Breast epithelium (tissue), 4 donors: Measurements from ENCODE around the gene HTR2A. TPM values are rescaled to one million over a fixed set of nuclear protein-coding genes. Genes with fewer than 3 reads are reported as not detected.

Source experiments
- DNase-seq, 2 donors: peaks; one replicate each; pipeline ENCODE4 v3.0.0-alpha.2; 2019; ENCODE audit warnings: low spot score in 2 of 2
- H3K27ac ChIP-seq, 2 donors: fragments of 200-600 bp; sonication (generic) in 1 of 2; one replicate each; pipeline ENCODE4 v1.5.1; 2016 to 2019; ENCODE audit warnings: mild to moderate bottlenecking in 1 of 2
- H3K27me3 ChIP-seq, 2 donors: fragments of 200-600 bp; sonication (generic) in 1 of 2; one replicate each; pipeline versions ENCODE4 v1.5.1 to v1.6.0; 2017 to 2019; ENCODE audit warnings: control low read depth in 1 of 2, mild to moderate bottlenecking in 1 of 2
- H3K36me3 ChIP-seq: fragments of 200-600 bp; one replicate; pipeline ENCODE4 v1.5.1; 2019
- H3K4me1 ChIP-seq, 2 donors: fragments of 200-600 bp; sonication (generic); one replicate each; pipeline ENCODE4 v1.5.1; 2016 to 2019; ENCODE audit warnings: control low read depth in 1 of 2
- H3K4me3 ChIP-seq, 3 donors: fragments of 200-600 bp; sonication (generic); 1 replicate in 2 of 3; 2 replicates in 1 of 3; pipeline ENCODE4 v1.5.1; 2016 to 2019; ENCODE audit warnings: mild to moderate bottlenecking in 3 of 3, moderate library complexity in 2 of 3
- H3K9me3 ChIP-seq, 2 donors: fragments of 200-600 bp; sonication (generic) in 1 of 2; one replicate each; pipeline ENCODE4 v1.5.1; 2016 to 2019; ENCODE audit warnings: control low read depth in 1 of 2
- CTCF ChIP-seq, 3 donors: fragments of 450-650 bp; IDR thresholded peaks; one replicate each; pipeline ENCODE4 v1.5.1; 2016 to 2017; ENCODE audit warnings: antibody characterized with exemption in 3 of 3, mild to moderate bottlenecking in 3 of 3, moderate library complexity in 3 of 3
- POLR2A ChIP-seq: fragments of 450-650 bp; IDR thresholded peaks from one replicate; pipeline ENCODE4 v1.6.1; 2016; ENCODE audit warnings: antibody characterized with exemption, mild to moderate bottlenecking, moderate library complexity
- POLR2AphosphoS5 ChIP-seq, 3 donors: sonication (generic); formaldehyde crosslinking; IDR thresholded peaks; one replicate each; pipeline ENCODE4 v1.6.1; 2017; ENCODE audit warnings: antibody characterized with exemption in 3 of 3
- intact Hi-C: fragments of 100-400 bp; cut with DNase I; formaldehyde crosslinking; loops from one replicate; pipeline ENCODE4 v1.15.1; 2023; ENCODE audit warnings: low total_unique reads
- total RNA-seq, 3 donors: library from RNA; depleted of rRNA; stranded (reverse); fragments of >200 nt; gene quantifications; one replicate each; pipeline ENCODE4 v1.1.0, GENCODE V29; 2016

HTR2A gene
- total RNA-seq, 3 donors from 2014 or later: 0.32 to 1.2 (median 0.33) TPM

DNA sequence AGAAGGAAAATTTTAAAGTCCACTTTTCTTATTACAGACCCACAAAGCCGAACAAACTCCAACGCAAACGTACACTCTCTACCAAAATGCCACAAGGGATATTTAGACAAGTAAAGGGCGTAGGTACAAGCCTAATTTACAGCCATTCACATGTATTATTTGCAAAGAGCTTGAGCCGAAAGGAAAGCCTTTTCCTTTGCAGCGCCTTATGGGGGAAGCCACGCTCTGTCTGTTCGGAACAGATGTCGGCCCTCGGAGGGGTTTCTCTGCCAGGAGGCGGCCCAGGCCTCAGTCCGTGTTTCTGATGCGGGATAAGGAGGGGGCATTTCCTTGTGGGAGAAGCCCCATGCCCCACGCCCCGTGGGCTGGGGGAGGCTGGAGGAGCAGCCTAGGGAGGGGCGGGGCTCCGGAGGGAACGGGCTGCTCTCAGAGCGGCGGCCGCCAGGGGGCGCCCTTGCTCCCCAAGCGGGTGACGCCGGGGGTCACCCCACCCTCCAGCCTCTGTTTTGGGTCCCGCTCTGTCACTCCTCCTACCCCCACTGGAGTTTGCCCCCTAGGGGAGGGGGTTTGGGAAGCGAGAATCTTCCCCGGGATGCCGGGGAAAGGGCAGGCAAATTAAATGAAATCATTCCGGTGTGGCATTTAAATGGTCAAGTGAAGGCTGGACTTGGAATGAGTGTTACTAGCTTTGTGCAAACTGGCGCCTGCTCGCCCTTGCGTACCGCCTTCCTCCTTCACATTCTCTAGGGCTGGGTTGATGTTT lies 2.9 kb downstream of the HTR2A start:
- Histone ChIP-seq H3K27ac (peak overlapping the region; percentile 73 to 83), H3K9me3 (no peaks in the 10 kb centered on the region), H3K4me1 (no peaks in the 10 kb centered on the region), H3K36me3 (no peaks in the 10 kb centered on the region), H3K4me3 (peak overlapping the region; percentile 46 to 73 (median 64)), H3K27me3 (no peaks in the 10 kb centered on the region)
- TF ChIP-seq CTCF (IDR thresholded peaks at IDR 0.05) (peak; percentile 78 to 86 (median 83)), POLR2AphosphoS5 (IDR thresholded peaks at IDR 0.05) (peak in 1 of 3 donors; percentile 8), POLR2A (no peak)
- intact Hi-C loops: no loop called here
- no peak for DNase-seq

- H3K9me3 ChIP-seq: no peaks in the 10 kb centered on the region
- no peaks in the 10 kb centered on the region for H3K4me1 ChIP-seq
- intact Hi-C loops: no loop called here
- TF ChIP-seq POLR2AphosphoS5 (IDR thresholded peaks at IDR 0.05) (no peak), POLR2A (no peak), CTCF (IDR thresholded peaks at IDR 0.05) (no peak)
- no peak for DNase-seq
- peak overlapping the region; percentile 46 to 73 (median 64) for H3K4me3 ChIP-seq
- peak overlapping the region in 1 of 2 donors; percentile 73 for H3K27ac ChIP-seq
- no peaks in the 10 kb centered on the region for H3K27me3 ChIP-seq
- no peaks in the 10 kb centered on the region for H3K36me3 ChIP-seq
These were observed 3.6 kb downstream of the HTR2A start for GRCh38 chr13:46893221-46893740.

GRCh38 chr13:46885018-46885417 lies 11.8 kb downstream of the HTR2A start:
- no peak overlapping the region for H3K4me3 ChIP-seq
- H3K9me3 ChIP-seq: no peaks in the 10 kb centered on the region
- TF ChIP-seq POLR2AphosphoS5 (IDR thresholded peaks at IDR 0.05) (no peak), CTCF (IDR thresholded peaks at IDR 0.05) (no peak), POLR2A (no peak)
- H3K36me3 ChIP-seq: no peaks in the 10 kb centered on the region
- intact Hi-C loops: no loop called here
- H3K27ac ChIP-seq: no peak overlapping the region
- DNase-seq: no peak
- no peaks in the 10 kb centered on the region for H3K4me1 ChIP-seq
- no peaks in the 10 kb centered on the region for H3K27me3 ChIP-seq

GRCh38 chr13:46884531-46884930 lies 12.3 kb downstream of the HTR2A start:
- Histone ChIP-seq H3K4me3 (no peak overlapping the region), H3K9me3 (no peaks in the 10 kb centered on the region), H3K36me3 (no peaks in the 10 kb centered on the region), H3K4me1 (no peaks in the 10 kb centered on the region), H3K27ac (no peak overlapping the region), H3K27me3 (no peaks in the 10 kb centered on the region)
- no peak for TF ChIP-seq POLR2AphosphoS5 (IDR thresholded peaks at IDR 0.05)
- TF ChIP-seq CTCF (IDR thresholded peaks at IDR 0.05): no peak
- TF ChIP-seq POLR2A: no peak
- DNase-seq: no peak
- intact Hi-C loops: no loop called here

GRCh38 chr13:46881621-46882020 lies 15.2 kb downstream of the HTR2A start:
- intact Hi-C loops: no loop called here
- no peaks in the 10 kb centered on the region for H3K27me3 ChIP-seq
- no peaks in the 10 kb centered on the region for H3K9me3 ChIP-seq
- no peak for TF ChIP-seq POLR2AphosphoS5 (IDR thresholded peaks at IDR 0.05)
- TF ChIP-seq POLR2A: no peak
- TF ChIP-seq CTCF (IDR thresholded peaks at IDR 0.05): no peak
- no peak for DNase-seq
- no peaks in the 10 kb centered on the region for H3K36me3 ChIP-seq
- H3K4me3 ChIP-seq: no peak overlapping the region
- no peak overlapping the region for H3K27ac ChIP-seq
- H3K4me1 ChIP-seq: no peaks in the 10 kb centered on the region
